T-helper 2 cell treated with Interferon-gamma antibody and Interleukin-4, amounts not matched to agents 5 μg/mL and 100 μg/mL, for 36 hours (primary cell): ENCODE measurements around the gene PDXP.

Experiments
- DNase-seq: peaks from one replicate; pipeline ENCODE4 v3.0.0; 2021; ENCODE audit warnings: low spot score
- H3K27ac Mint-ChIP-seq: one replicate; pipeline ENCODE4 v1.8.0; 2021; ENCODE audit warnings: mild to moderate bottlenecking, mixed read lengths
- H3K27me3 Mint-ChIP-seq: one replicate; pipeline ENCODE4 v1.8.0; 2021; ENCODE audit warnings: low read depth, mixed read lengths
- H3K36me3 Mint-ChIP-seq: one replicate; pipeline ENCODE4 v1.8.0; 2021; ENCODE audit warnings: low read depth, mixed read lengths
- H3K4me1 Mint-ChIP-seq: one replicate; pipeline ENCODE4 v1.8.0; 2021; ENCODE audit warnings: low read depth, mixed read lengths
- H3K4me3 Mint-ChIP-seq: one replicate; pipeline ENCODE4 v1.8.0; 2022; ENCODE audit warnings: mild to moderate bottlenecking, moderate library complexity, mixed read lengths
- H3K9me3 Mint-ChIP-seq: one replicate; pipeline ENCODE4 v1.8.0; 2021; ENCODE audit warnings: mixed read lengths

PDXP gene

GRCh38 chr22:37624017-37624365 is 34.5 kb upstream of the PDXP start:
- peaks cover 18% of the 10 kb centered on the region for H3K4me1 Mint-ChIP-seq
- H3K4me3 Mint-ChIP-seq, result no peak overlapping the region
- peak overlapping the region; percentile 83 for H3K27ac Mint-ChIP-seq
- H3K9me3 Mint-ChIP-seq, result no peaks in the 10 kb centered on the region
- peaks cover 13% of the 10 kb centered on the region for H3K36me3 Mint-ChIP-seq
- no peaks in the 10 kb centered on the region for H3K27me3 Mint-ChIP-seq
- DNase-seq, result no peak

DNA sequence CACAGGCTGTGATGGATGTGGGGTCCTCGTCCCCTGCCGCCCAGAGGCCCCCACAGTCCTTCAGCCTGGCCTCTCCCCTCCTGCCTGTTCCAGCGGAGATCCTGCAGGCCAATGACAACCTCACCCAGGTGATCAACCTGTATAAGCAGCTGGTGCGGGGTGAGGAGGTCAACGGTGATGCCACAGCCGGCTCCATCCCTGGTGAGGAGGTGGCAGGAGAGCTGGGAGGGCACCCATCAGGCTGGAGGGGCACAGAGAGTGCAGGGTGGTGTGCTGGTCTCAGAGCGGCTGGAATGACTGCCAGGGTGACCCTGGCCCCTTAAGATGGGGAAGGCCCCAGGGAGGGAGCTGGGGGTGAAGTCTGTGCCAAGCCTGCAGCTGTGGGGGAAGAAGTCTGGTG is 33.6 kb upstream of the PDXP start:
- H3K27me3 Mint-ChIP-seq, result no peaks in the 10 kb centered on the region
- peaks cover 14% of the 10 kb centered on the region for H3K36me3 Mint-ChIP-seq
- H3K27ac Mint-ChIP-seq, result no peak overlapping the region
- peaks cover 20% of the 10 kb centered on the region for H3K4me1 Mint-ChIP-seq
- no peaks in the 10 kb centered on the region for H3K9me3 Mint-ChIP-seq
- DNase-seq, result no peak
- no peak overlapping the region for H3K4me3 Mint-ChIP-seq

- Mint-ChIP-seq H3K4me3 (no peak overlapping the region), H3K9me3 (no peaks in the 10 kb centered on the region), H3K4me1 (peaks cover 20% of the 10 kb centered on the region), H3K36me3 (peaks cover 14% of the 10 kb centered on the region), H3K27ac (no peak overlapping the region), H3K27me3 (no peaks in the 10 kb centered on the region)
- no peak for DNase-seq
Measured at GRCh38 chr22:37625737-37626136, 32.8 kb upstream of the PDXP start.

DNA sequence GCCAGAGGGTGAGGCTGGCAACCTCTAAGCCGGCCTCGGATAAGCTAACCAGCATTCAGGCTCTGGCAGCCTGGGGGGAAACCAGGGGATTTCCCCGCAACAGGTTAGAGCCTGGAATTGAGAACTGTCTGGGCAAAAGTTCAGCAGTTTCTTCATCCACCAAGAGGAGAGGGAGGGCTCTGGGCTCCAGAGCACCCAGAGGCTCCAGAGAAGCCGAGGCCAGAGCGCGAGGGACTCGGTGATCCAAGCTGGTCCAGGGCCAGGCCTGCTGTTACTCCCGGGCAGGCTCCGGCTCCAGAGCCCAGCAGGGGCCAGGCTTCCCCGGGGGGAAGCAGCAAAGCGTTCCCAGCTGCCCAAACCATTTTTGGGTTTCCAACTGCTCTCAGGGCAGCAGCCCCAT is 32.4 kb upstream of the PDXP start:
- Mint-ChIP-seq H3K4me1 (peaks cover 20% of the 10 kb centered on the region), H3K9me3 (no peaks in the 10 kb centered on the region), H3K27me3 (no peaks in the 10 kb centered on the region), H3K4me3 (no peak overlapping the region), H3K27ac (no peak overlapping the region), H3K36me3 (peaks cover 14% of the 10 kb centered on the region)
- DNase-seq, result no peak

DNA sequence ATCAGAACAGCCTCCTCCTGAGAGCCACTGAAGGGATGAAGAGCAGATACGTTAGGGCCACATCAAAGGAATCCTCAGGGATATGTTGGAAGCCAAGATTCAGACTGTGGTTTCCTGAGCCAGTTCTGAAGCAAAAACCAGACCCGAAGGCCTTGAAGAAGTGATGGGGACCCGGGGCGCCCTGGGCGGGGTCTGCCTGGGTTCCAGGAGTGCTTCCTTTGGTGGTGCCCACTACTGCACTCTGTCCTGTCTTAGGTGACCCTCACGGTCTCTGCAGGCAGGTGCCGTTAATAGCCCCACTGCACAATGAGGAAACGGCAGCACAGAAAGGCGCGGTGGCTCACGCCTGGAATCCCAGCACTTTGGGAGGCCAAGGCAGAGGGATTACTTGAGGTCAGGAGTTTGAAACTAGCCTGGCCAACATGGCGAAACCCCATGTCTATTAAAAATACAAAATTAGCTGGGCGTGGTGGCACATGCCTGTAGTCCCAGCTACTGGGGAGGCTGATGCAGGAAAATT is 31.9 kb upstream of the PDXP start:
- Mint-ChIP-seq H3K4me3 (peak overlapping the region; percentile 63), H3K27ac (peak overlapping the region; percentile 86)

DNA sequence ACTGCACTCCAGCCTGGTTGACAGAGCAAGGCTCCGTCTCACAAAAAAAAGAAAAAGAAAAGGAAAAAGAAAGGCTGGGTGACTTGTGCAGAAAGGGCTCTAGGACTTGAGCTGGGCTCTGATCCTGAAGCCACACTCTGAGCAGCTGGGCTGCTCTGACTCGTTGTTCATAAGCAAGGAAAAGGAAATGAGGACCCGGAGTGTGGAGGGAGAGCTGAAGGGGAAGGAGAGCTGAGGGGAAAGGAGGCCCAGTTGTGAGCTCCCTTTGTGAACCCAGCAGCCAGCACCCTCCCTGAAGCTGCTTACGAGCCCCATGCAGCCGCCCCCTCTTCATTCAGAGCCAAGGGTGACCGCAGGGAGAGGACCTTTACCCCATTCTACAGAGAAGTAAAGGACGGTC is 31.4 kb upstream of the PDXP start:
- Mint-ChIP-seq H3K36me3 (peaks cover 15% of the 10 kb centered on the region), H3K27me3 (no peaks in the 10 kb centered on the region), H3K4me1 (peaks cover 20% of the 10 kb centered on the region), H3K27ac (peak overlapping the region; percentile 86), H3K9me3 (no peaks in the 10 kb centered on the region), H3K4me3 (peak overlapping the region; percentile 63)
- no peak for DNase-seq

More for the DNA sequence above, 31.9 kb upstream of the PDXP start:
- H3K27me3 Mint-ChIP-seq, result no peaks in the 10 kb centered on the region
- no peak for DNase-seq
- peaks cover 20% of the 10 kb centered on the region for H3K4me1 Mint-ChIP-seq
- peaks cover 14% of the 10 kb centered on the region for H3K36me3 Mint-ChIP-seq
- H3K9me3 Mint-ChIP-seq, result no peaks in the 10 kb centered on the region

GRCh38 chr22:37627545-37627944 is 31.0 kb upstream of the PDXP start:
- Mint-ChIP-seq H3K36me3 (peaks cover 15% of the 10 kb centered on the region), H3K27me3 (no peaks in the 10 kb centered on the region), H3K4me1 (peaks cover 20% of the 10 kb centered on the region), H3K4me3 (peak overlapping the region; percentile 63), H3K27ac (peak overlapping the region; percentile 86), H3K9me3 (no peaks in the 10 kb centered on the region)
- peak; percentile 42 for DNase-seq

DNA sequence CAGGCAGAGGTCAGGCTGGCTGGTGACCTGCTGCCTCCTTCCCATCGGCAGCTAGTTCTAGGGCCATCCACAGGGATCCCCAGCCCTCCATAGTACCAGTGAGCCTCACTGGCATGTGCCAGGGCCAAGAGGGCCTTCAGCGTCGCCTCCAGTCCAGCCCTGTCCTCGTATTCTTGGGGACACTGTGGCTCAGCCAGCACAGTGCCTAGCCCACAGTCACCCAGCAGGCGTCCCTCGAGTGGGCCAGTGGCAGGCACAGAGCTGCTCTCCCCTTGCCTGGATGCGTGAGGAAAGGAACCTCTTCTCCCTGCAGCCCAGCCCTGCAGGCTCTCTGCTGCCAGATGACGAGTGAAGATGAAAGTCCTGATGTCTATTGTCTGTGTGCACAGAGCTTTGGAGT is 29.7 kb upstream of the PDXP start:
- no peaks in the 10 kb centered on the region for H3K9me3 Mint-ChIP-seq
- peak overlapping the region; percentile 78 for H3K27ac Mint-ChIP-seq
- H3K27me3 Mint-ChIP-seq, result no peaks in the 10 kb centered on the region
- H3K36me3 Mint-ChIP-seq, result peaks cover 13% of the 10 kb centered on the region
- H3K4me3 Mint-ChIP-seq, result no peak overlapping the region
- H3K4me1 Mint-ChIP-seq, result peaks cover 28% of the 10 kb centered on the region
- DNase-seq, result no peak

DNA sequence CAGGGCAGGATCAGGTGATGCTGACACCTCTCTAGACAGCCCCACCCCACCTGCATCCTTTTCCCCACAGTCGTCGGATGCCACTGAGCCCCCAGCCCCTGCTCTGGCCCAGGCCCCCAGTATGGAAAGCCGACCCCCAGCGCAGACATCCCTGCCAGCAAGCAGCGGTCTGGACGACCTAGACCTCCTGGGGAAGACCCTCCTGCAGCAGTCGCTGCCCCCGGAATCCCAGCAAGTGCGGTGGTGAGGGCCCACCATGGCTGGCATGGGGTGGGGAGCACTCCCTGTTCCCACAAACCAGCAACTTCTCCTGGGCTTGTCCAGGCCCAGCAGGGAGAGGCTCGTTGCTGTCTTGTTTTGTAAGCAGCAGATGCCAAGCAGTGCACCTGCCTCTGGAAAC is 28.6 kb upstream of the PDXP start:
- Mint-ChIP-seq H3K36me3 (peaks cover 9% of the 10 kb centered on the region), H3K4me3 (no peak overlapping the region)
- no peak for DNase-seq

DNA sequence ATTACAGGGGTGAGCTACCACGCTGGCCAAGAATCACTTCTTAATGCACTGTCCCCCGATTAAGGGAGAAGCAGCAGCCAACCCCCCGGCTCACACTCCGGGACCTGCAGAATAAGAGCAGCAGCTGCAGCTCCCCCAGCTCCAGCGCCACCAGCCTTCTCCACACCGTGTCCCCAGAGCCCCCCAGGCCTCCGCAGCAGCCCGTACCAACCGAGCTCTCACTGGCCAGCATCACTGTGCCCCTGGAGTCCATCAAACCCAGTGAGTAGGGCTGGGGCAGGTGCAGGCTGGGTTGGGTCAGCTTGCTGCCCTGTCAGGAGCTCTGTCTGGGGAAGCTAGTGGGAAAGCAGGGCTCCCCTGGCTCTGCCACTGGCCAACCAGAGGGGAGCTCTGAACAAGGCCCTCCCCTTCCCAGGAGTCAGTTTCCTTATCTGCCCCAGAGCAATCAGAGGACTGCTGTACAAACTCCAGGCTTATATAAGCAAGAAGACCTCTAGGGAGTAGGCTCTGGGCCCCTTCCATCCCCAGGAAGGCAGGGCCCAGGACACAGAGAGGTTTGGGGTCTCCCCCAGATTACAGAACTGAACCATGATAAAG is 27.6 kb upstream of the PDXP start:
- Mint-ChIP-seq H3K9me3 (no peaks in the 10 kb centered on the region), H3K4me3 (no peak overlapping the region), H3K27me3 (no peaks in the 10 kb centered on the region), H3K36me3 (peaks cover 3% of the 10 kb centered on the region), H3K27ac (peak overlapping the region; percentile 68), H3K4me1 (peaks cover 39% of the 10 kb centered on the region)
- DNase-seq, result no peak

More for the DNA sequence above, 28.6 kb upstream of the PDXP start:
- no peak overlapping the region for H3K27ac Mint-ChIP-seq
- H3K9me3 Mint-ChIP-seq, result no peaks in the 10 kb centered on the region
- H3K4me1 Mint-ChIP-seq, result peaks cover 38% of the 10 kb centered on the region
- H3K27me3 Mint-ChIP-seq, result no peaks in the 10 kb centered on the region

DNA sequence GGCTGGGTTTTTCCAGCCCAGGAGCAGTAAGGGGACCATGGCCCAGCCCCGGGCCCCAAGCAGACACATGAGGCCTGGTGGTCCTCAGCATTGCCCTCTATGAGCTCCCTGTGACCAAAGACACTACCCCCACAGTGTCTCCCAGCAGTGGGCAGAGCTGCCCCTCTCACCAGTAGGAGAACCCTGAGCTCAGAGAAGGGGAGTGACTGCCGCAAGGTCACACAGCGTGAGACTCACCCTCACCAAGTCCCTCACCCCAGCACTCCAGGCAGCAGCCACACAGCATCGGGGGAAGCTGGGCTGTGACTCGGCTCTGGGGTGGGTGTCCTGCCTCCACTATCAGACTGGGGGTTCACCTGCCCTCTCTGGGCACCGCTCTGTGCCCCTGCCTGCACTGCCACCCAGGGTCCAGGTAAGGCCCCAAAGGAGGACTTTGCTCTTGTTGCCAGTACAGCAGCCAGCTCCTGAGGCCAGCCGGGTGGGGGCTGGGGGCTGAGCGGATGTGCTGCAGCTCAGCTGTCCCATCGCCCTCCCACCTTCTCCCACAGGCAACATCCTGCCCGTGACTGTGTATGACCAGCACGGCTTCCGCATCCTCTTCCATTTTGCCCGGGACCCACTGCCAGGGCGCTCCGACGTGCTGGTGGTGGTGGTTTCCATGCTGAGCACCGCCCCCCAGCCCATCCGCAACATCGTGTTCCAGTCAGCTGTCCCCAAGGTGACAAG is 26.9 kb upstream of the PDXP start:
- H3K27ac Mint-ChIP-seq, result no peak overlapping the region
- no peak overlapping the region for H3K4me3 Mint-ChIP-seq
- no peak for DNase-seq
- H3K27me3 Mint-ChIP-seq, result no peaks in the 10 kb centered on the region
- no peaks in the 10 kb centered on the region for H3K9me3 Mint-ChIP-seq
- peaks cover 43% of the 10 kb centered on the region for H3K4me1 Mint-ChIP-seq
- peaks cover 3% of the 10 kb centered on the region for H3K36me3 Mint-ChIP-seq

- Mint-ChIP-seq H3K27ac (peak overlapping the region; percentile 90), H3K4me3 (no peak overlapping the region), H3K9me3 (no peaks in the 10 kb centered on the region), H3K4me1 (peaks cover 43% of the 10 kb centered on the region), H3K27me3 (no peaks in the 10 kb centered on the region), H3K36me3 (peaks cover 3% of the 10 kb centered on the region)
- no peak for DNase-seq
Measured at GRCh38 chr22:37632174-37633088, 26.1 kb upstream of the PDXP start.

GRCh38 chr22:37633089-37633624 is 25.4 kb upstream of the PDXP start:
- Mint-ChIP-seq H3K27ac (peak overlapping the region; percentile 90), H3K27me3 (no peaks in the 10 kb centered on the region), H3K9me3 (no peaks in the 10 kb centered on the region), H3K4me3 (peak overlapping the region; percentile 59), H3K4me1 (peaks cover 48% of the 10 kb centered on the region), H3K36me3 (peaks cover 3% of the 10 kb centered on the region)
- peak; percentile 56 for DNase-seq
